ENCODE data around the gene RAD9B. TPM values are rescaled to one million over a fixed set of nuclear protein-coding genes. Genes with fewer than 3 reads are reported as not detected.

Gene RAD9B
- total RNA-seq, 2 experiments from 2014 or later = 0.31 to 0.63 TPM

GRCh38 chr12:110503432-110503831, 1.3 kb downstream of the RAD9B start:
- Mint-ChIP-seq H3K9me3 (no peaks in the 10 kb centered on the region), H3K36me3 (ENCODE audit: low read depth) (peaks cover 12% of the 10 kb centered on the region), H3K4me1 (ENCODE audit: low read depth) (peaks cover 36% of the 10 kb centered on the region), H3K27ac (peak overlapping the region; percentile 90), H3K4me3 (peak overlapping the region; percentile 74), H3K27me3 (no peaks in the 10 kb centered on the region)
- Histone ChIP-seq H3K27ac (ENCODE audit: low read depth in 1 of 2, low read length in 2 of 2) (no peak overlapping the region), H3K27me3 (ENCODE audit: control insufficient read depth in 1 of 2, insufficient read depth in 2 of 2, low read length in 2 of 2) (no peaks in the 10 kb centered on the region), H3K4me1 (ENCODE audit: insufficient read depth, low read length) (peaks cover 24% of the 10 kb centered on the region), H3K9me3 (ENCODE audit: control insufficient read depth in 1 of 2, insufficient read depth in 1 of 2, low read length in 2 of 2) (no peaks in the 10 kb centered on the region), H3K4me3 (ENCODE audit: low read length) (no peak overlapping the region), H3K36me3 (ENCODE audit: insufficient read depth, low read length) (no peaks in the 10 kb centered on the region)
- DNase-seq (no peak), ATAC-seq (ENCODE audit: poor library complexity) (no peak)
- TF ChIP-seq CTCF (IDR thresholded peaks at IDR 0.05) = no peak
- CTCF ChIA-PET = interaction anchor here (0.5 to 6.2 kb wide), 5 partner anchors 35 to 924 kb away, joined by 3 to 48 read pairs (median 4); partner anchors contain the start of genes ARPC3, FAM216A and GPN3
- POLR2A ChIA-PET = interaction anchor here (1.1 to 2.5 kb wide), 3 partner anchors 35 to 97 kb away, joined by 3 to 9 read pairs (median 7); partner anchors contain the start of genes FAM216A and GPN3
- intact Hi-C loops (cut with DNase I, micrococcal nuclease) = loop anchor here (2.0 to 5.0 kb wide), 3 partner anchors 53 to 234 kb away; partner anchors contain the start of genes PPTC7 (in 2 of the 2) and ARPC3 (in 1 of the 2)

DNA sequence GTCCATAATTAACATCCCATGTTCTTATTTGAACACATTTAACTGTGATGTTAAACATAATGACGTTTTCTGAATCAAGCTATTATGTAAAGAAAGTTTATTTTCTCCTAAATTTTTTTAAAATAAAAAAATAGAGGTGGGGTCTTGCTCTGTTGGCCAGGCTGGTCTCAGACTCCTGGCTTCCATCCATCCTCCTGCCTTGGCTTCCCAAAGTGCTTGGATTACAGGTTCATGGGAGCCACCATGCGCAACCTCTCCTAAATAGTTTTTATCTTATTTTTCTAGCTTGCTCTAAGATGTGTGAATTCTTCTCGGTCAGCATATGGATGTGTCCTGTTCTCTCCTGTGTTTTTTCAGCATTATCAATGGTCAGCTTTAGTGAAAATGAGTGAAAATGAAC, 3.2 kb downstream of the RAD9B start:
- ChIA-PET CTCF (interaction anchor here (1.2 kb wide), 1 partner anchor 37 kb away, joined by 3 read pairs; the partner anchor contains the start of genes FAM216A and GPN3), POLR2A (no interaction called here)
- Mint-ChIP-seq H3K36me3 (ENCODE audit: low read depth) (peaks cover 12% of the 10 kb centered on the region), H3K9me3 (no peaks in the 10 kb centered on the region), H3K4me1 (ENCODE audit: low read depth) (peaks cover 17% of the 10 kb centered on the region), H3K27me3 (no peaks in the 10 kb centered on the region), H3K27ac (no peak overlapping the region), H3K4me3 (no peak overlapping the region)
- DNase-seq (no peak), ATAC-seq (ENCODE audit: poor library complexity) (no peak)
- no peaks in the 10 kb centered on the region for H3K9me3 ChIP-seq (ENCODE audit: control insufficient read depth in 1 of 2, insufficient read depth in 1 of 2, low read length in 2 of 2)
- no peak overlapping the region for H3K27ac ChIP-seq (ENCODE audit: low read depth in 1 of 2, low read length in 2 of 2)
- intact Hi-C loops (cut with DNase I, micrococcal nuclease) = no loop called here
- peaks cover 22% of the 10 kb centered on the region for H3K4me1 ChIP-seq (ENCODE audit: insufficient read depth, low read length)
- no peaks in the 10 kb centered on the region for H3K36me3 ChIP-seq (ENCODE audit: insufficient read depth, low read length)
- no peak for TF ChIP-seq CTCF (IDR thresholded peaks at IDR 0.05)
- H3K27me3 ChIP-seq (ENCODE audit: control insufficient read depth in 1 of 2, insufficient read depth in 2 of 2, low read length in 2 of 2) = no peaks in the 10 kb centered on the region
- H3K4me3 ChIP-seq (ENCODE audit: low read length) = no peak overlapping the region

GRCh38 chr12:110508071-110508586, 6.0 kb downstream of the RAD9B start:
- Histone ChIP-seq H3K9me3 (ENCODE audit: control insufficient read depth in 1 of 2, insufficient read depth in 1 of 2, low read length in 2 of 2) (no peaks in the 10 kb centered on the region), H3K27ac (ENCODE audit: low read depth in 1 of 2, low read length in 2 of 2) (no peak overlapping the region), H3K27me3 (ENCODE audit: control insufficient read depth in 1 of 2, insufficient read depth in 2 of 2, low read length in 2 of 2) (no peaks in the 10 kb centered on the region), H3K36me3 (ENCODE audit: insufficient read depth, low read length) (no peaks in the 10 kb centered on the region), H3K4me1 (ENCODE audit: insufficient read depth, low read length) (no peaks in the 10 kb centered on the region), H3K4me3 (ENCODE audit: low read length) (no peak overlapping the region)
- no peaks in the 10 kb centered on the region for H3K4me1 Mint-ChIP-seq (ENCODE audit: low read depth)
- intact Hi-C loops (cut with DNase I, micrococcal nuclease) = no loop called here
- ATAC-seq (ENCODE audit: poor library complexity) (no peak), DNase-seq (no peak)
- H3K36me3 Mint-ChIP-seq (ENCODE audit: low read depth) = no peaks in the 10 kb centered on the region
- no peak overlapping the region for H3K27ac Mint-ChIP-seq
- H3K27me3 Mint-ChIP-seq = no peaks in the 10 kb centered on the region
- CTCF ChIA-PET = interaction anchor here (0.8 to 1.7 kb wide), 3 partner anchors 39 to 92 kb away, joined by 3 to 4 read pairs (median 4); partner anchors contain the start of genes ARPC3 and FAM216A
- TF ChIP-seq CTCF (IDR thresholded peaks at IDR 0.05) = no peak
- POLR2A ChIA-PET = no interaction called here
- H3K9me3 Mint-ChIP-seq = no peaks in the 10 kb centered on the region
- H3K4me3 Mint-ChIP-seq = no peak overlapping the region

Data from CD4-positive, alpha-beta T cell (primary cell).